Endodermal cell (in vitro differentiated cells): ENCODE measurements around the gene SLX9. TPM values are rescaled to one million over a fixed set of nuclear protein-coding genes. Genes with fewer than 3 reads are reported as not detected.

ENCODE experiments used
- DNase-seq: peaks from one replicate; pipeline ENCODE4 v3.0.0-alpha.2; 2017
- H3K27ac ChIP-seq: 2 replicates; pipeline ENCODE4 v1.5.1; 2013; ENCODE audit warnings: mild to moderate bottlenecking, low read depth, low read length, moderate library complexity
- H3K27me3 ChIP-seq: 2 replicates; pipeline ENCODE4 v1.6.1; 2013; ENCODE audit warnings: mild to moderate bottlenecking, low read length, moderate library complexity; ENCODE audit not compliant: insufficient read depth, control insufficient read depth, poor library complexity, severe bottlenecking
- H3K36me3 ChIP-seq: 2 replicates; pipeline ENCODE4 v1.7.0; 2013; ENCODE audit warnings: mild to moderate bottlenecking, low read length, moderate library complexity; ENCODE audit not compliant: control insufficient read depth, insufficient read depth
- H3K4me1 ChIP-seq: one replicate; pipeline ENCODE4 v1.7.0; 2013; ENCODE audit warnings: low read length; ENCODE audit not compliant: control insufficient read depth, insufficient read depth
- H3K4me3 ChIP-seq: 2 replicates; pipeline ENCODE4 v1.5.1; 2013; ENCODE audit warnings: mild to moderate bottlenecking, low read length, moderate library complexity
- H3K9ac ChIP-seq: 2 replicates; pipeline ENCODE4 v1.6.1; 2013; ENCODE audit warnings: mild to moderate bottlenecking, low read length, moderate library complexity; ENCODE audit not compliant: poor library complexity, severe bottlenecking; ENCODE audit errors: extremely low read depth
- H3K9me3 ChIP-seq: 2 replicates; pipeline ENCODE4 v1.6.1; 2013; ENCODE audit warnings: mild to moderate bottlenecking, low read length, moderate library complexity; ENCODE audit not compliant: control insufficient read depth
- H3K27ac Mint-ChIP-seq: 2 replicates; pipeline ENCODE4 v1.8.0; 2020; ENCODE audit warnings: mixed read lengths
- H3K27me3 Mint-ChIP-seq: 2 replicates; pipeline ENCODE4 v1.8.0; 2021; ENCODE audit warnings: mild to moderate bottlenecking, mixed read lengths; ENCODE audit not compliant: insufficient read depth
- H3K36me3 Mint-ChIP-seq: 2 replicates; pipeline ENCODE4 v1.8.0; 2020; ENCODE audit warnings: low read depth, mixed read lengths
- H3K4me1 Mint-ChIP-seq: 2 replicates; pipeline ENCODE4 v1.8.0; 2020; ENCODE audit warnings: mixed read lengths
- H3K4me3 Mint-ChIP-seq: 2 replicates; pipeline ENCODE4 v1.8.0; 2020; ENCODE audit warnings: mild to moderate bottlenecking, moderate library complexity, mixed read lengths
- H3K9me3 Mint-ChIP-seq: 2 replicates; pipeline ENCODE4 v1.8.0; 2020; ENCODE audit warnings: mild to moderate bottlenecking, mixed read lengths
- WGBS, 2 experiments: methylation state at CpG; one replicate each; pipeline versions ENCODE4 v1.1.5 to v1.1.7; 2013; ENCODE audit warnings: missing lambda C conversion rate in 2 of 2, mixed read lengths in 1 of 2; ENCODE audit not compliant: insufficient coverage in 1 of 2, insufficient read length in 1 of 2; 5-methylcytosine and 5-hydroxymethylcytosine counted together
- total RNA-seq, 2 donors: library from RNA; stranded (reverse); fragmentation: NEBNext Ultra II Directional in 1 of 2; extraction: Animal tissue kit (Norgen Biotek cat#: 25700) in 1 of 2; gene quantifications; 2 replicates in 1 of 2; 3 replicates in 1 of 2; pipeline ENCODE4 v1.2.1, GENCODE V29; 2021
- TF ChIP-seq, protein P1 (sequence below): fragments of 200-600 bp; sonication (generic); conservative IDR thresholded peaks from 2 replicates; pipeline ENCODE4 v1.5.0; 2021; ENCODE audit warnings: antibody characterized with exemption, mild to moderate bottlenecking

Gene SLX9
- total RNA-seq, 2 donors from 2014 or later, result 38.0 to 48.9 TPM

DNA sequence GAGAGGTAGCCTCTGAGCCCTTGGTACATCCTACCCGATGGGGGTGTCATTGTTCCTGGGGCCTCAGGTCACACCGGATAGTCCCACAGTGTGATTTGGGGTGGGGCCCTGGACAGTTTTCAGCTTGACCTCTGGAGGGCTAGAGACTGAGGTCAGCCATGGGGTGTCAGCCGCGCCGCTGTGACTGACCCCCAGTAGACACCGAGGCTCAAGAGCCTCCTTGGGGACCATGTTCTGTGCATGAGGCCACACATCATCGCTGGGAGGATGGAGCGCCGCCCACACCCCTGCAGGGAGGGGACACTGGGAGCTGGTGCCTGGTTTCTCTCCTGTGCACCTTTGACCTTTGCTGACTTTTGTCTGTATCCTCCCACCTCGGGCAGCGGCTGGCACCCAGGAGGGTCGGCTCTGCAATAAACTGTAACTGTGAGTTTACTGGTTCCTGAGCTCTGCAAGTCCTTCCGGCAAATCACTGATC, 41.8 kb upstream of the SLX9 start:
- Mint-ChIP-seq H3K4me1 (no peaks in the 10 kb centered on the region), H3K4me3 (no peak overlapping the region), H3K36me3 (no peaks in the 10 kb centered on the region), H3K9me3 (no peaks in the 10 kb centered on the region), H3K27ac (no peak overlapping the region), H3K27me3 (peaks cover 1% of the 10 kb centered on the region)
- H3K4me1 ChIP-seq, result no peaks in the 10 kb centered on the region
- H3K9ac ChIP-seq, result no peak overlapping the region
- TF ChIP-seq, protein P1, sequence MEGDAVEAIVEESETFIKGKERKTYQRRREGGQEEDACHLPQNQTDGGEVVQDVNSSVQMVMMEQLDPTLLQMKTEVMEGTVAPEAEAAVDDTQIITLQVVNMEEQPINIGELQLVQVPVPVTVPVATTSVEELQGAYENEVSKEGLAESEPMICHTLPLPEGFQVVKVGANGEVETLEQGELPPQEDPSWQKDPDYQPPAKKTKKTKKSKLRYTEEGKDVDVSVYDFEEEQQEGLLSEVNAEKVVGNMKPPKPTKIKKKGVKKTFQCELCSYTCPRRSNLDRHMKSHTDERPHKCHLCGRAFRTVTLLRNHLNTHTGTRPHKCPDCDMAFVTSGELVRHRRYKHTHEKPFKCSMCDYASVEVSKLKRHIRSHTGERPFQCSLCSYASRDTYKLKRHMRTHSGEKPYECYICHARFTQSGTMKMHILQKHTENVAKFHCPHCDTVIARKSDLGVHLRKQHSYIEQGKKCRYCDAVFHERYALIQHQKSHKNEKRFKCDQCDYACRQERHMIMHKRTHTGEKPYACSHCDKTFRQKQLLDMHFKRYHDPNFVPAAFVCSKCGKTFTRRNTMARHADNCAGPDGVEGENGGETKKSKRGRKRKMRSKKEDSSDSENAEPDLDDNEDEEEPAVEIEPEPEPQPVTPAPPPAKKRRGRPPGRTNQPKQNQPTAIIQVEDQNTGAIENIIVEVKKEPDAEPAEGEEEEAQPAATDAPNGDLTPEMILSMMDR, result no peak
- H3K9me3 ChIP-seq, result no peaks in the 10 kb centered on the region
- no peak overlapping the region for H3K4me3 ChIP-seq
- DNase-seq, result no peak
- 86 to 91% methylated on average over 11 to 13 of the region's 13 CpGs for WGBS, 2 experiments
- no peak overlapping the region for H3K27ac ChIP-seq
- H3K27me3 ChIP-seq, result no peaks in the 10 kb centered on the region
- no peaks in the 10 kb centered on the region for H3K36me3 ChIP-seq

DNA sequence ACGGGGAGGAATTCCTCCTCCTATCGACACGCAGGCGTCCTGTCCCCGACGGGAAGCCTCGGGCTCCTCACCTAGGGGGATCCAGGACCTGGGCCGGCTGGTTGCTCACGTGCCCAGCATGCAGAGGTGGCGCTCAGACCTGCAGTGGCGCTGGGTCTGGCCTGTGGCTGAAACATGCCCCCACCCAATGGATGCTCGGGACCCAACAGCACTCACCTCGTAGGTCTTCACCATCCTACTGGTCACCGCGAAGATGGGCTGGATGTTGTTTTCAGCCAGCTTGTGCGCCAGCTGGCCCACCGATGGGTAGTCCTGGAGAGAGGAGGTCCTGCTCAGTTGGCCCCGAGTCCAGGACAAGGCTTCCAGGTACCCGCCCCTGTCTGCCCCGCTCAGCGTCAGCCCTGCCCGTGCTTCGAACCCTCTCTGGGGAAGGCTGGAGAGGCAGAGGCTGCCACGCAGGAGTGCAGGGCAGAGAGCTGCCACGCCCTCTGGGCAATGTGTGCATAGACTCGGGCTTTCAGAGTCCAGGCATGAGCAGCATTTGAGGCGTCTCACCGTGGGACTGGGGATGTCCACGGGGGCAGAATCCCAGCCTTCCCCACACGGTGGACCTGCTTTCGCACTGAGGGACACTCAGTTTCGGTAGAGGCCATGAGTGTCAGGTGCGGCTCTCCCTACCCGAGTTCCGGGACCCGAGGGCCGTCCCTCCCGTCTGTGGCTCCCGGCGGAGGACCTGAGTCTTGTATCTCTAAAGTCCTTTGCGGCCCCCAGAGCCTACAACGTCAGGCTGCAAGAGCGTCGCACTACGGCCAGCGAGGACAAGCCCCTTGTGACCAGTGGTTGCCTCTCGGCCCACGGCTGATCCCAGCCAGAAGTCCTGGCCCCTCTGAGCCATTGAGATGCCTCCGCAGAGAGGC, 40.7 kb upstream of the SLX9 start:
- no peaks in the 10 kb centered on the region for H3K9me3 ChIP-seq
- H3K27me3 ChIP-seq, result no peaks in the 10 kb centered on the region
- Mint-ChIP-seq H3K4me1 (no peaks in the 10 kb centered on the region), H3K27ac (no peak overlapping the region), H3K9me3 (no peaks in the 10 kb centered on the region), H3K36me3 (no peaks in the 10 kb centered on the region), H3K27me3 (no peaks in the 10 kb centered on the region), H3K4me3 (no peak overlapping the region)
- no peaks in the 10 kb centered on the region for H3K4me1 ChIP-seq
- DNase-seq, result no peak
- TF ChIP-seq, protein P1, result no peak
- WGBS, 2 experiments, result 90 to 91% methylated on average over 35 to 49 of the region's 49 CpGs
- H3K27ac ChIP-seq, result no peak overlapping the region
- no peak overlapping the region for H3K9ac ChIP-seq
- H3K4me3 ChIP-seq, result no peak overlapping the region
- no peaks in the 10 kb centered on the region for H3K36me3 ChIP-seq

DNA sequence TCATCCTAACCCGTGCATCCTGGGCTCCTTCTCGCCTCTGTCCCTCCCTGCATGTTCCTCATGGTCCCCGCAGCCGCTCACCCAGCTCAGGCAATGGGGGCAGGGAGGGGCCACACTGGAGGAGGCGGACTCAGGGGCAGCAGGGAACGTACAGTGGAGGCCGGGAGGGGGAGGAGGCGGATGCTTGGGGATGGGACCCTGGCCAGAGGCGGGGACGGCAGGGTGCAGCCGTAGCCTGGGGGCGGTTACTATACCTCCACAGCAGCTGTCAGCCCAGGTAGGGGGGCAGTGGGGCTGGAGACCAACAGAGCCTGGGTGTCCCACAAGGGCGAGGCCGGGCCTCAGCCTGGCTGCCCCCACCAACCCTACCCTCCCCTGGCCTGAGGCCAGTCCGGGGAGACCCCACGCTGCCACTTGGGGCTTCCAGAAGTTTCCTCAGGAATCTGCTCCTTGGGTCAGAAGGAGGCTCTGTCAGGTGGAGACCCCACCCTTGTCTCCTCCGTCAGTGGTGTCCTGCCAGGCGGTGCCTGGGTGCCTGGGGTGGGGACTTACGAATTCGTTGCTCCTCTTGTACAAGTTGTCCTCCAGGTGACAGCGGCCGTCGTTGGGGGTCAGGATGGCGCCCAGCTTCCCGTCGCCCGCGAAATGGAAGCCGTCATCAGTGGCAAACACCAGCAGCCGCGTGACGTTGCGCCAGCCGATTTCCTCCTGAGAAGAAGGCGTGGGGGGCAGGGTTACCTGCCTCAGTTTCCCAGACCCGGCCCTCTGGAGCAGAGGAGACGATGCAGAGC, 39.9 kb upstream of the SLX9 start:
- H3K36me3 Mint-ChIP-seq, result no peaks in the 10 kb centered on the region
- H3K9ac ChIP-seq, result no peak overlapping the region
- WGBS, 2 experiments, result 92 to 97% methylated on average over 26 to 36 of the region's 37 CpGs
- no peak for DNase-seq
- no peaks in the 10 kb centered on the region for H3K9me3 ChIP-seq
- no peak overlapping the region for H3K4me3 Mint-ChIP-seq
- no peaks in the 10 kb centered on the region for H3K9me3 Mint-ChIP-seq
- H3K4me3 ChIP-seq, result no peak overlapping the region
- H3K4me1 ChIP-seq, result no peaks in the 10 kb centered on the region
- TF ChIP-seq, protein P1, result no peak
- no peaks in the 10 kb centered on the region for H3K36me3 ChIP-seq
- no peaks in the 10 kb centered on the region for H3K27me3 ChIP-seq
- no peak overlapping the region for H3K27ac ChIP-seq
- no peaks in the 10 kb centered on the region for H3K4me1 Mint-ChIP-seq
- no peaks in the 10 kb centered on the region for H3K27me3 Mint-ChIP-seq
- no peak overlapping the region for H3K27ac Mint-ChIP-seq
